ENCODE data around the gene AGPAT2. TPM values are rescaled to one million over a fixed set of nuclear protein-coding genes. Genes with fewer than 3 reads are reported as not detected.

The AGPAT2 gene
- total RNA-seq, 2 donors from 2014 or later, result 154 TPM

DNA sequence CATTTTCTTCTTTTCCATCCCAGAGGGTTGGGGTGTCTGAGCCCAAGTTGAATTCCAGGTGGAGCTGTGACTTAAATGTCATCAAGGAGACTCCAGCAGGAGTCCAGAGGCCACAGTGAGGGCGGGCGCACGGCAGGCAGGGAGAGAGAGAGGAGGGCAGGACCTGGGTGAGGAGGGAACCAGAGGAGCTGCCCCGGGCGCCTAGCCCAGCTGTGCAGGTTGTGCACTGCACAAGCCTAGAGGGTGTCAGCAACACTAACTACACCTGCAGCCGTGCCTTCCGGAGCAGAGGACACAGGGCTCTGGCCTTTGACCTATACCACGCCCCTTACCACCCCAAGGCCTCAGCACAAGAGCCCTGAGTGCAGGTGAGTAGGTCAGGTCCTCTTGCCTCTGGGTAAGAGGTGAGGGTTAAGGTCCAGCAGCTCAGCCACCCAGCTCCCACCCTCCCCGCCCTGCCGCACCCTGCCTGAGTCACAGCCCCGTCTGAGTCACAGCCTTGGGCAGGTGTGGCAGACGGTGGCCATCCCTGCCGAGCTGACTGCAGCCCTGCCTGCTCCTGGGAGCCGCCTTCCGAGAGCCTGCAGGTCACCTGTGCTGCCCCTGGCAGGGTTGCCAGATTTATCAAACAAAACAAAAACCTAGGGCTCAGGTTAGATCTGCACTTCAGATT is 6.4 kb upstream of the AGPAT2 start:
- DNase-seq (no peak), ATAC-seq (peak in 1 of 2 donors; percentile 37)
- intact Hi-C loops (cut with DNase I), result loop anchor here (5.0 to 10.0 kb wide), 2 partner anchors 46 to 49 kb away; no protein-coding TSS in a partner anchor

DNA sequence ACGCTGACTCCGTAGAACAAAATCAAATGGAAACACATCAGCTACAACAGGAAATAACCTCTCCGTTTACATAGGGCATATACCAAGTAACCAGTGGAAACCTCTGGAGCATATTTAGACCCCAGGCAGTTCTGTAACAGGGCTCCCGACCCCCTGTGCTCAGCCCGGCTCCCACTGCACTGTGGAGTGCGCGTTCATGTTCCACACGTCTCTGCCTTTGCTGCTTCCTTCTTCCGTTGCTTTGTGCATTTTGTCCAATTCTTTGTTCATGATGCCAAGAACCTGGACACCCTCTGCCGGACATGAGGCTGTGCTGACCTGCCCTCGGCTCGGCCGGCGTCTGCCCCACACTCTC is 5.9 kb upstream of the AGPAT2 start:
- ATAC-seq (no peak), DNase-seq (no peak)
- intact Hi-C loops (cut with DNase I), result loop anchor here (5.0 to 10.0 kb wide), 2 partner anchors 46 to 48 kb away; no protein-coding TSS in a partner anchor

- intact Hi-C loops (cut with DNase I), result loop anchor here (5.0 to 10.0 kb wide), 2 partner anchors 45 to 48 kb away; no protein-coding TSS in a partner anchor
- no peak for DNase-seq
- ATAC-seq, result no peak
Measured at GRCh38 chr9:136692185-136693134, 5.2 kb upstream of the AGPAT2 start.

DNA sequence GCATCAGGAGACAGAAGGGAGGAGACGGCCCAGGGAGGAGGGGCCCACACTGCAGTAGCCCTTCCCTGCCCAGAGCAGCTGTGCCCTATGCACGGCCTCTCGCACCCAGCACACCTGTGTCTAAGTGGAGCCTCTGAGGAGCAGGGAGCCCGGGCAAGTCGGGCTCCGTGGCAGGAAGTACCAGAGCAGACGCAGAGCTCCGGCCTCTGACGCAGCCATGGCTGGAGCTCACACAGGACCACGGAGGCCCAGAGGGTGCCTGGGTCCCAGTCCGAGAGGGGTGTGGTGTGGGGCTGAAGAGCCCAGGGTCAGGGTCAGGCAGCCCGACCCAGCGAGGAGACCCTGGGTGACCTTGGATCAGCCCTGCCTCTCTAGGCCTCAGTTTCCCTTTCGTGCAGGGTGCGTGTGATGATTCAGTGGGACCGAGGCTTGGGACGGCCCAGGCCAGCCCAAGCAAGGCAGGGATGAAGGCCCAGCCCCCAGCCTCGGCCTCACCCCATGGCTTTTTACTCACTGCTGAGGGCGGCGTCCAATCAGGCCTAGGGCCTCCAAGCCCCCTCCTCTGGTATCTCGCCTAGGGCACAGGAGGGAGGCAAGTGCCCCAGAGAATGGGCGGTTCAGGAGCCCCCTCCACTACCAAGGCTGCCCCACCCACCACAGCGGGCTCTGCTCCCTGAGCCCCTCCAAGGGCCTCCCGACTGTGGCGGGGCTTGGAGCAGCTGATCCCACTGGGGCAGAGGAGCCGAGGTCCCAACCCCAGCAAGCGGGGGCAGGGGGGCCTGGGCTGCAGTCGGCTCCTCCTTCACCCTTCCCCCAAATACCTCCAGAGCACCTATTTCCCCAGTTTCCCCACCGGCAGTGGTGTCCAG is 4.3 kb upstream of the AGPAT2 start:
- DNase-seq, result no peak
- ATAC-seq, result peak in 1 of 2 donors; percentile 2
- intact Hi-C loops (cut with DNase I), result loop anchor here (5.0 to 10.0 kb wide), 2 partner anchors 44 to 47 kb away; no protein-coding TSS in a partner anchor

DNA sequence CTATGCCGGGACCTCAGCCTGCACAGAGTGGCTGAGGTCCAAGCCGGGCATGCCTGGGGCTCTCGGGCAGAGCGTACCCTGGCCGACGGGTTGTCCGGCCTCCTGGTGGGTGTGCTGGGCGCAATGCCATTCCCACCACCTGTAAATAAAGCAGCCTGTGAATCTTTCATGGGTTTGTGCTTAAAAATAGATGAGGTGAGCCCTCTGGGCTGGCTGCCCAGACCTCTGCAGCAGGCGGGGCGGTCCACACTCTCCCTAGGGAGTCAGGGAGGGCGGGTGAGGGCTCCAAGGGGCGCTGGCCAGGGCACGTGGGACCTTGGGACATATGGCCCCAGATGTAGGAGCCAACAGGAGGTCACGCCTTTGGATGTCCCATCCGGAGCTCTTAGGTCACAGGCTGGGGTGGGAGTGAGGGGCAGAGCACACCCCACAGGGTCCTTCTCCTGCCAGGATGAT is 3.6 kb upstream of the AGPAT2 start:
- intact Hi-C loops (cut with DNase I), result loop anchor here (5.0 to 10.0 kb wide), 2 partner anchors 44 to 46 kb away; no protein-coding TSS in a partner anchor
- DNase-seq (peak; percentile 71), ATAC-seq (peak; percentile 15 to 31)

GRCh38 chr9:136690104-136690805 is 3.0 kb upstream of the AGPAT2 start:
- intact Hi-C loops (cut with DNase I), result loop anchor here (5.0 to 10.0 kb wide), 2 partner anchors 43 to 45 kb away; no protein-coding TSS in a partner anchor
- ATAC-seq (peak; percentile 31 to 35), DNase-seq (peak; percentile 84)

- intact Hi-C loops (cut with DNase I), result no loop called here
- ATAC-seq (no peak), DNase-seq (no peak)
Measured at GRCh38 chr9:136689108-136689460, 1.8 kb upstream of the AGPAT2 start.

GRCh38 chr9:136688274-136689107 is 1.2 kb upstream of the AGPAT2 start:
- intact Hi-C loops (cut with DNase I), result no loop called here
- DNase-seq (no peak), ATAC-seq (no peak)

GRCh38 chr9:136687721-136688223 is 515 bp upstream of the AGPAT2 start:
- intact Hi-C loops (cut with DNase I), result no loop called here
- ATAC-seq, result peak; percentile 2

GRCh38 chr9:136686534-136686793 is 793 bp downstream of the AGPAT2 start:
- intact Hi-C loops (cut with DNase I), result no loop called here
- DNase-seq, result no peak
- ATAC-seq, result no peak

More at GRCh38 chr9:136687721-136688223, 515 bp upstream of the AGPAT2 start:
- peak; percentile 50 for DNase-seq

GRCh38 chr9:136685790-136686533 is 1.3 kb downstream of the AGPAT2 start:
- DNase-seq (peak; percentile 34), ATAC-seq (no peak)
- intact Hi-C loops (cut with DNase I), result no loop called here

DNA sequence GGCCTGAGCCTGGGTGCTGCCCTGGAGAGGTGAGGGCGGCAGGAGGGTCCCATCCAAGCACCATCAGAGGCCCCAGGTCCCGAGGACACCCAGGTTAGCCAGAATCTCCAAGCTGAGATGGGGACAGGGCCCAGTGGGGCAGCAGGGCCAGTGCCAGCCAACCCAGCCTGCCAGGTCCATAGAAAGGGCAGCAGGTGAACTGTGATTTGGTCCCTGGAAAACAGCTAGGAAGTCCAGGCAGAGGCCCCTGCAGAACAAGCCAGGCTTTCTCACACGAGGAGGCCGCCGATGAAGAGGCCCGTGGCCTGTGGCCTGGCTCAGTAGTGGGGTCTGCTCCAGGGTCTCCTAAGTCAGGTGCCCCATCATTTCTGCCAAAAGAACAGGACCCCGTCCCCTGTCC is 2.0 kb downstream of the AGPAT2 start:
- DNase-seq (no peak), ATAC-seq (no peak)
- intact Hi-C loops (cut with DNase I), result no loop called here

- intact Hi-C loops (cut with DNase I), result no loop called here
- no peak for DNase-seq
- no peak for ATAC-seq
Measured at GRCh38 chr9:136684799-136685198, 2.5 kb downstream of the AGPAT2 start.

- no peak for DNase-seq
- ATAC-seq, result no peak
- intact Hi-C loops (cut with DNase I), result no loop called here
Measured at GRCh38 chr9:136684339-136684738, 2.9 kb downstream of the AGPAT2 start.

DNA sequence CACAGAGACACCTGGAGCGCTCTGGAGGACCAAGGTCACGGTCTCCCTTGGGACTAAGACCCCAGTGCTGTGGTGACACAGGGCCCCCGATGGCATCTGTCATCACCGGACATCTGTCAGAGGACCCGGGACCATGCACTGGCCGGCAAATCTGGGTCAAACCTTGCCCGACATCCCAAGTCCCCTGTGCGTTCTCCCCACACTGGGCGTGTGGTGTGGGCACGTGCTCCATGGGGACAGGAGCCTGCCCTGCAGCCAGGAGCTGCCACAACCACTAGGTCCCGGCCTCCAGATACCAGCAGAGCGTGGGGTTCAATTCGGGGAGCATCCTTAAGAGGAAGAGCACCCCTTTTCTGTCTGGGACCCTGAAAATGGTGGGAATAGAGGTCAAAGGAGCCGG is 3.5 kb downstream of the AGPAT2 start:
- DNase-seq, result no peak
- no peak for ATAC-seq
- intact Hi-C loops (cut with DNase I), result no loop called here

DNA sequence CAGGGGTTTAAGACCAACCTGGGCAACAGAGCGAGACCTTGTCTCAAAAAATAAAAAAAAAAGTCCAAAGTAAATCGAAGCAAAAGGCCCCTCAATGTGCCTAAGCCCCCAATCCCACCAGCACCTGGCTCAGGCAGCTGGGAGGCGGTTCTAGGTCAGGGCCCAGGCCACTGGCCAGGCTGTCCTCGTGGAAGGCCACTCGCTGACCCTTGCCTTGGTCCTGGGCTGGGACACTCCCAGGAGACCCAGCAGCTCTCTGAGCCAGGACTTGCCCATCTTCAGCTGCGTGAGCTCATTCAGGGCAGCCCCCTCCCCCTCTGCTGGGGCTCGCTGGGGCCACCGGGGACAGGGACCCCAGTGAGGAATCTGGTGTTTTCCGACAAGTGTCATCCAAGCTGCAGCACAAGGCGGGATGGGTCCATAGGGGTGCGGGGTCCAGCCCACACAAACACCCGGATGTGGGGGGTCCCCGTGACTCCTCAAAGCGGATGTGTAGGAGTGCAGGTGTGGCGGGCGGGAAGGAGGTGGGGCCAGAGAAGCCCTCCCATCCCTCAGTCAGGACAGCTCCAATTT is 4.0 kb downstream of the AGPAT2 start:
- DNase-seq (no peak), ATAC-seq (no peak)
- intact Hi-C loops (cut with DNase I), result no loop called here

- DNase-seq (no peak), ATAC-seq (no peak)
- intact Hi-C loops (cut with DNase I), result no loop called here
Measured at GRCh38 chr9:136682710-136683109, 4.5 kb downstream of the AGPAT2 start.

Data from left cardiac atrium (tissue), 4 donors.